Astrocyte (in vitro differentiated cells and primary cell): Measurements from ENCODE around the gene UPF2.

Experiments used
- EZH2 ChIP-seq: IDR thresholded peaks from 2 replicates; pipeline ENCODE4 v1.6.1; 2012; ENCODE audit warnings: mild to moderate bottlenecking, low read length, inconsistent platforms; ENCODE audit not compliant: insufficient read depth
- TF ChIP-seq, protein P1 (sequence below): IDR thresholded peaks from 2 replicates; pipeline ENCODE4 v1.5.1; 2011; ENCODE audit warnings: low read depth, mild to moderate bottlenecking, inconsistent platforms, low read length, moderate library complexity; ENCODE audit not compliant: insufficient read depth

DNA sequence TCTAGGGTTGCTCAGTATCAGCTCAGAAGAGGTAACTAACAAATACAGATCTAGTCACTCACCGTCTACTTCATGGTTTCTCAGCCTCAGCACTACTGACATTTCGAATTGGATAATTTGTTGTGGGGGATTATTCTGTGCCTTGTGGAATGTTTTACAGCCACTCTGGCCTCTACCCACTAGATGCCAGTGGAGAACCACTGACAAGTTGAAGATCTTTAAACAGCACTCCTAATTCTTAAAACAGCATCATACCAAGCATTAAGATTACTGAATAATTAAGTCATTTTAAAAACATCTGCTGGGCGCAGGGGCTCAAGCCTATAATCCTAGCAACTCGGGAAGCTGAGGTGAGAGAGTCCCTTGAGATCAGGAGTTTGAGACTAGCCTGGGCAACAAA, 82.6 kb downstream of the UPF2 start:
- TF ChIP-seq, protein P1, sequence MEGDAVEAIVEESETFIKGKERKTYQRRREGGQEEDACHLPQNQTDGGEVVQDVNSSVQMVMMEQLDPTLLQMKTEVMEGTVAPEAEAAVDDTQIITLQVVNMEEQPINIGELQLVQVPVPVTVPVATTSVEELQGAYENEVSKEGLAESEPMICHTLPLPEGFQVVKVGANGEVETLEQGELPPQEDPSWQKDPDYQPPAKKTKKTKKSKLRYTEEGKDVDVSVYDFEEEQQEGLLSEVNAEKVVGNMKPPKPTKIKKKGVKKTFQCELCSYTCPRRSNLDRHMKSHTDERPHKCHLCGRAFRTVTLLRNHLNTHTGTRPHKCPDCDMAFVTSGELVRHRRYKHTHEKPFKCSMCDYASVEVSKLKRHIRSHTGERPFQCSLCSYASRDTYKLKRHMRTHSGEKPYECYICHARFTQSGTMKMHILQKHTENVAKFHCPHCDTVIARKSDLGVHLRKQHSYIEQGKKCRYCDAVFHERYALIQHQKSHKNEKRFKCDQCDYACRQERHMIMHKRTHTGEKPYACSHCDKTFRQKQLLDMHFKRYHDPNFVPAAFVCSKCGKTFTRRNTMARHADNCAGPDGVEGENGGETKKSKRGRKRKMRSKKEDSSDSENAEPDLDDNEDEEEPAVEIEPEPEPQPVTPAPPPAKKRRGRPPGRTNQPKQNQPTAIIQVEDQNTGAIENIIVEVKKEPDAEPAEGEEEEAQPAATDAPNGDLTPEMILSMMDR: no peak
- no peak for TF ChIP-seq EZH2
